Measurements from ENCODE around the gene SUMF1.
"Not testable (repeated sequence)": the region's sequence is repeated elsewhere in the genome, so short reads cannot be mapped to it uniquely, and the experiment has no call there.

Gene SUMF1

GRCh38 chr3:4332574-4332973, 134.5 kb downstream of the SUMF1 start:
- no peak for DNase-seq

GRCh38 chr3:4332111-4332510, 135.0 kb downstream of the SUMF1 start:
- no peak for DNase-seq

- not testable (repeated sequence) for DNase-seq
Observed at GRCh38 chr3:4329806-4330205, 137.3 kb downstream of the SUMF1 start.

- DNase-seq = no peak
Observed at GRCh38 chr3:4326868-4327267, 140.2 kb downstream of the SUMF1 start.

- no peak for DNase-seq
Observed at GRCh38 chr3:4323246-4324027, 143.6 kb downstream of the SUMF1 start.

GRCh38 chr3:4322635-4323034, 144.4 kb downstream of the SUMF1 start:
- no peak for DNase-seq

- DNase-seq = no peak
Observed at GRCh38 chr3:4321732-4322131, 145.3 kb downstream of the SUMF1 start.

- DNase-seq = no peak
Observed at GRCh38 chr3:4320096-4320911, 146.8 kb downstream of the SUMF1 start.

- DNase-seq = no peak
Observed at GRCh38 chr3:4314688-4315087, 152.4 kb downstream of the SUMF1 start.

GRCh38 chr3:4313606-4314293, 153.3 kb downstream of the SUMF1 start:
- no peak for DNase-seq

GRCh38 chr3:4311496-4311895, 155.6 kb downstream of the SUMF1 start:
- no peak for DNase-seq
